Placental epithelial cell (primary cell): ENCODE data around the gene MRE11. TPM values are rescaled to one million over a fixed set of nuclear protein-coding genes. Genes with fewer than 3 reads are reported as not detected.
A peak's percentile ranks its signal among the peaks of the same experiment; 100 is the strongest.

ENCODE experiments used
- small RNA-seq: library from RNA; depleted of rRNA; stranded (forward); fragments of <200 nt; gene quantifications from one replicate; pipeline ENCODE3, GENCODE V24; 2012
- total RNA-seq: library from RNA; depleted of rRNA; stranded (reverse); fragments of >200 nt; gene quantifications from 2 replicates; pipeline ENCODE4 v1.2.3, GENCODE V29; 2012

MRE11 gene
- total RNA-seq, result 9.3 and 11.4 TPM in 2 replicates

GRCh38 chr11:94493281-94494125, at the start of gene MRE11, which contains the start of gene ANKRD49:
TSS of gene MRE11 (minus strand) at chr11:94493844. CDS start at chr11:94492801, 1,043 bp downstream.
TSS of gene ANKRD49 (plus strand) at chr11:94493984. CDS start at chr11:94496694, 2,710 bp downstream.

DNA sequence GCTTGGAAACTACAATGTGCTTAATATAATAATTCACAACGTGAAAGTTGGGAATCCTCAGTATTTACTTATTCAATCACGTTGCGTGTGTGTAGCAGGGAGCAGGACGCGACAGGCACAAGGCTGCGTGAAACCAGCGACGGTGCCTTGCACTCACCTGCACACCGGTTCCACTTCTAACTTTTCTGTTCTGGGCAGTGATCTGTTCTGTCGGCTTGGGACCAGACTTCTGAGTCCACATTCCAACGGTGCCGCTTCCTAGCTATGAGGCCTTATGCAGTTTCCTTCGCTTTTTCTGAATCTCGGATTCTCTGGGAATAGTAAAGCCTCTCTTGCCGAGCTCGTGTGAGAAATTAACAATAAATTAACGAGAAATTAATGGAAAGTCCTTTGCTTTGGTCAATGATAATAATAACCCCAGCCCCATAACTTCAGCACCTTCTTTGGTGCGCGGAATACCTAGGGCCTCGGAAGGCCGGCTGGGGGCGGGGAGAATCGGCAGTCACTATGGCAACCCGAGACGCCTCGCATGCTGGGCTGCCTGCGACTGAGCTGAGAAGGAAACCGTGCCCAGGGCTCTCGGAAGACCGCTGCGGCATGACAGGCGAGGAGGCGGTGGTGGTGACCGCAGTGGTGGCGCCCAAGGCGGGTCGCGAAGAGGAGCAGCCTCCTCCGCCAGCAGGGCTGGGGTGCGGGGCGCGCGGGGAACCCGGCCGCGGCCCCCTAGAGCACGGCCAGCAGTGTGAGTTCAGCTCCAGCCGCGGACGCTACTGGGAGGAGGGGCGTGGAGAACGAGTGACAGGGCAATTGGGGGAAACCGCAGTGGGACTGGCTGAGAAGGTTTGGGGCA, 18.5 kb upstream of the MRE11 start, which contains the start of gene C11orf97:
TSS of gene C11orf97 (plus strand) at position 530 of the 850 bp plus-strand sequence. CDS start at position 598, 68 bp downstream.

DNA sequence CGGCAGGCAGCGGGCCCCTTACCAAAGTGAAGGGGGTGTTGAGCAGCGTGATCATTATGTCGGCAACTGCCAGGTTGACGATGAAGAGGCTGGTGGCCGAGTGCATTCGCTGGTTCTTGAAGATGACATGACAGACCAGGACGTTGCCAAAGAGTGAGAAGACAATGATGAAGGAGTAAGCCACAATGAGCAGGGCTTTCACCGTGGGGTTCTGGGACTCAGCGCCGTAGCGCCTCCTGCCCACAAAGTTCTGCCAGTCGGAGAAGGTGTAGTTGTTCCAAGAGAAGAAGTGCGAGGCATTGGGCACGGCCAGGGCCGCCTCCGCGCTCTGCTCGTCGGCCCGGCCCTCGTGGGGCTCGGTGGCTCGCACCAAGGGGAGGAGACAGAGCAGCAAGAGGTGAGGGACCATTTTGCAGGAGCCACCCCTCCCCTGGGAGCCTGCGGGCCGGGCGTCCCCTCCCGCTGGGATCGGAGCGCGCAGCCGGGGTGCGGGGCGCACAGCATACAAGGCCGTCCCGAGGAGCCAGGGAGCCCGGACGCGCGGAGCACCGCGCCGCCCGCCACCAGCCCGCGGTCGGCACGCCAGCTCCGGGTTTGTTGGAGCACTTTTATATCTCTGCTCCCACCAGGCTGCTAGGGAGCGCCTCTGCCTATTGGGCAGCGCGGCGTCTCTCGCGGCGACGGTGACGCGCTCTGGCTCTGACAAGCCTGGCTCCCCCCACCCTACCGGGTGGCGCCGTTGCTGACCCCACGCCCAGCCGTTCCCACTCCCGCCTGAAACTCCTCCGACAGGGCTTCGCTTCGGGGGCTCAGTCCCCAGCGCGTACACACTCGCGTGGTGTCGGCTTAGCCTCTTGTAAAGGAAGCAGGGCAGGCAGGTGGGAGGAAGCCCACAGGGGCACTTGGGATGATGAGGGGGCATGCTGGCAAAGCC, 92.5 kb downstream of the MRE11 start, which contains the start of gene GPR83:
TSS of gene GPR83 (minus strand) at position 581 of the 934 bp plus-strand sequence. CDS start at position 409, 172 bp downstream.

Small RNA genes within 50 kb of the gene (small RNA-seq; reads per million reads assigned to genes)
- 3.8 reads per million, percentile 89 among the genes with 10 or more reads in this experiment for gene MIR548L

Other genes starting within 250 kb of the MRE11 start
- not detected in 2 replicates for gene IZUMO1R, start 189.3 kb downstream of the MRE11 start, total RNA-seq
- under 0.01 TPM in 1 of 2 replicates, not detected in the other for gene GPR83, start 92.4 kb downstream of the MRE11 start, total RNA-seq
- gene ANKRD49, start 140 bp upstream of the MRE11 start, total RNA-seq, result 14.5 and 16.5 TPM in 2 replicates
- not detected in 2 replicates for gene C11orf97, start 18.6 kb upstream of the MRE11 start, total RNA-seq
- 14.1 and 14.5 TPM in 2 replicates for gene FUT4, start 50.1 kb upstream of the MRE11 start, total RNA-seq
- gene PIWIL4, start 73.5 kb upstream of the MRE11 start, total RNA-seq, result 2.3 and 10.6 TPM in 2 replicates